OCI-LY7 (cell line): ENCODE measurements around the gene VSIG10L2.

Experiments used
- CTCF ChIP-seq: fragments of 200-600 bp; sonication (generic); conservative IDR thresholded peaks from 2 replicates; pipeline ENCODE4 v1.5.1; 2014; ENCODE audit warnings: mild to moderate bottlenecking, antibody characterized with exemption, low read length, moderate library complexity, mixed read lengths
- EZH2phosphoT487 ChIP-seq: fragments of 200-600 bp; sonication (generic); IDR thresholded peaks from 2 replicates; pipeline ENCODE4 v1.6.1; 2018; ENCODE audit warnings: low read depth, borderline replicate concordance, mild to moderate bottlenecking, mixed run types, antibody characterized with exemption, low read length, moderate library complexity, mixed read lengths

GRCh38 chr11:125931668-125932067 lies 14.2 kb upstream of the VSIG10L2 start:
- TF ChIP-seq CTCF: no peak
- no peak for TF ChIP-seq EZH2phosphoT487
